Mucosa of stomach (tissue), 1 donor: ENCODE data around the gene IFTAP.

ENCODE experiments used
- H3K27me3 ChIP-seq: one replicate; pipeline ENCODE4 v1.7.0; 2013; ENCODE audit warnings: mild to moderate bottlenecking, low read length; ENCODE audit not compliant: control insufficient read depth, insufficient read depth
- H3K36me3 ChIP-seq: one replicate; pipeline ENCODE4 v1.7.0; 2013; ENCODE audit warnings: low read length; ENCODE audit not compliant: control insufficient read depth, insufficient read depth
- H3K4me1 ChIP-seq: one replicate; pipeline ENCODE4 v1.7.0; 2013; ENCODE audit warnings: mild to moderate bottlenecking, low read length; ENCODE audit not compliant: control insufficient read depth, insufficient read depth
- H3K4me3 ChIP-seq: one replicate; pipeline ENCODE4 v1.7.0; 2013; ENCODE audit warnings: low read length
- H3K9ac ChIP-seq: one replicate; pipeline ENCODE4 v1.7.0; 2013; ENCODE audit warnings: mild to moderate bottlenecking, low read length, moderate library complexity
- H3K9me3 ChIP-seq: one replicate; pipeline ENCODE4 v1.7.0; 2013; ENCODE audit warnings: mild to moderate bottlenecking, low read length, moderate library complexity; ENCODE audit not compliant: control insufficient read depth
- donor health status: Pancreatic carcinoma.

The IFTAP gene

DNA sequence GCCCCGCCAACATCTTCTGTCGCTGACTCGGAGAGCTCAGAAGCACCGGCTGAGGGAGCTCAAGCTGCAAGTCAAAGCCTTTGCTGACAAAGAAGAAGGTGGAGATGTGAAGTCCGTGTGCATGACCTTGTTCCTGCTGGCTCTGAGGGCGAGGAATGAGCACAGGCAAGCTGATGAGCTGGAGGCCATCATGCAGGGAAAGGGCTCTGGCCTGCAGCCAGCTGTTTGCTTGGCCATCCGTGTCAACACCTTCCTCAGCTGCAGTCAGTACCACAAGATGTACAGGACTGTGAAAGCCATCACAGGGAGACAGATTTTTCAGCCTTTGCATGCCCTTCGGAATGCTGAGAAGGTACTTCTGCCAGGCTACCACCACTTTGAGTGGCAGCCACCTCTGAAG is 19.8 kb upstream of the IFTAP start:
- no peaks in the 10 kb centered on the region for H3K27me3 ChIP-seq
- H3K4me1 ChIP-seq: no peaks in the 10 kb centered on the region
- no peaks in the 10 kb centered on the region for H3K9me3 ChIP-seq
- no peaks in the 10 kb centered on the region for H3K36me3 ChIP-seq
- H3K4me3 ChIP-seq: no peak overlapping the region
- no peak overlapping the region for H3K9ac ChIP-seq

DNA sequence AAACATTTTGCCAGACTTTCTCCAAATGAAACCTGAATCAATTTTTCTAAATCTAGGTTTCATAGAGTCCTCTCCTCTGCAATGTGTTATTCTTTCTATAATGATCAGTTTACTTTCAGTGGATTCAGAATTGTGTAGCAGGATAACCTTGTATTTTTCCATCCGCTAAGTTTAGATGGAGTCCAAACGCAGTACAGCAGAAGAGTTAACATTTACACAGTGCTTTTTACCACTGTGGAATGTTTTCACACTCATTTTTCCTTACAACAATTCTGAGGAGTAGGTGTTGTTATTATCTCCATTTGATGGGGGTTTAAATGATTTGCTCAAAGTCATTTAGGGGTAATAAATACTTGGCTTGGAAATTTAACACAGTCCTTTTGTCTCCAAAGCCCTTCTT is 16.9 kb upstream of the IFTAP start:
- Histone ChIP-seq H3K4me1 (no peaks in the 10 kb centered on the region), H3K36me3 (no peaks in the 10 kb centered on the region), H3K27me3 (no peaks in the 10 kb centered on the region), H3K4me3 (no peak overlapping the region), H3K9ac (no peak overlapping the region), H3K9me3 (no peaks in the 10 kb centered on the region)

DNA sequence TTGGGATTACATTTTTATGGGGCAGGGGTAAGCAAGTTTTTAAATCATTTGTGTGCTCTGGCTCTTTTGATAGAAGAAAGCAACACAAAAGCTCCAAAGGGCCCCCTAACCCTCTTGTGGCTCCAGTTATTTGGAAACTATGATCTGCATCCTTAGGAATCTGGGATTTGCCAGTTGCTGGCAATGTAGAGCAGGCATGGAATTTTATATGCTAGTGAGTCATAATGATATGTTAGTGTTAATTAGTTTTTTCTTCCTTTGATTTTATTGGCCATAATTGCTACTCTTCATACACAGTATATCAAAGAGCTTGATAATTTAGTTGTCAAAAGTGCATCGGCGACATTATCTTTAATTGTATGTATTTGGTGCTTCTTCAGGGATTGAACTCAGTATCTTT is 16.4 kb upstream of the IFTAP start:
- Histone ChIP-seq H3K36me3 (no peaks in the 10 kb centered on the region), H3K27me3 (no peaks in the 10 kb centered on the region), H3K4me1 (no peaks in the 10 kb centered on the region), H3K9me3 (no peaks in the 10 kb centered on the region), H3K9ac (no peak overlapping the region), H3K4me3 (no peak overlapping the region)

GRCh38 chr11:36578458-36578857 is 15.8 kb upstream of the IFTAP start:
- Histone ChIP-seq H3K4me1 (no peaks in the 10 kb centered on the region), H3K9ac (no peak overlapping the region), H3K36me3 (no peaks in the 10 kb centered on the region), H3K4me3 (no peak overlapping the region), H3K27me3 (no peaks in the 10 kb centered on the region), H3K9me3 (no peaks in the 10 kb centered on the region)

GRCh38 chr11:36581536-36581935 is 12.8 kb upstream of the IFTAP start:
- Histone ChIP-seq H3K9ac (no peak overlapping the region), H3K9me3 (no peaks in the 10 kb centered on the region), H3K36me3 (no peaks in the 10 kb centered on the region), H3K4me3 (no peak overlapping the region), H3K4me1 (no peaks in the 10 kb centered on the region), H3K27me3 (no peaks in the 10 kb centered on the region)

DNA sequence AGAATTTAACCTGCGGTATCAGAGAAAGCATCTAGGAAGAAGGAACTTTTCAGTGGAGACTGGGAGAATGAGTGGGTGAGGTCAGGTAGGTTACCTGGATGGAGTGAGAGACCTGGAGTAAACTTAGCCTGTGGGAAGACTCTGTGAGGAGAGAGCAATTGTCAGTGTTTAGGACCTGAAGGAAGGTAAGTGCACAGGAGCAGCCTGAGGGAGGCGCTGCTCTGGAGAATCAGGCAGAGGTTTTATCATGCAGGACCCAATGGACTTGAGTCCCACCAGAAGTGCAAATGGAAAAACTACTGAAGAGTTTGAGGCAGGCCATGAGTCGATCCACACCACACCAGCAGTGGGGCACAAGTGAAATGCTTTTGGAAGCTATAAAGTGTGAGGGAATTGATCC is 10.6 kb upstream of the IFTAP start:
- Histone ChIP-seq H3K4me3 (no peak overlapping the region), H3K9me3 (no peaks in the 10 kb centered on the region), H3K4me1 (no peaks in the 10 kb centered on the region), H3K27me3 (no peaks in the 10 kb centered on the region), H3K36me3 (no peaks in the 10 kb centered on the region), H3K9ac (no peak overlapping the region)

GRCh38 chr11:36586543-36586942 is 7.8 kb upstream of the IFTAP start:
- Histone ChIP-seq H3K4me1 (no peaks in the 10 kb centered on the region), H3K9ac (no peak overlapping the region), H3K27me3 (no peaks in the 10 kb centered on the region), H3K4me3 (no peak overlapping the region), H3K36me3 (no peaks in the 10 kb centered on the region), H3K9me3 (no peaks in the 10 kb centered on the region)

DNA sequence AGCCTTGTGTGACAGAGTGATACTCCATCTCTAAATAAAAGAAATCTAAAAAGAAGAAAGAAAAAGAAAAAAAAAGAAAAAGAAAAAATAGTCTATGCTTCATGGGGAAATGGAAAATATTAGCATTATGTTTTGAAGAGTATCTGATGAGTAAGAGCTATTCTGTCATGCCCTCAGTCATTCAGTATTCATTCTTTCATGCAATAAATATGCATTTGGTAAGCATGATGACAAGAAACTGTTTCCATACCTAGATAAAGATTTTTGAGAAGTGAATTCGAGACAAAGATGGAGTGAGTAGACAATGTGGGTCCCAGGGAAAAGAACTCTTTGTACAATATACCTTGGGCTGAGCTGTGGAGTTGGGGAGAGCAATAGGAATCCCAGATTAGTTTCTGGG is 6.2 kb upstream of the IFTAP start:
- Histone ChIP-seq H3K4me1 (no peaks in the 10 kb centered on the region), H3K9ac (no peak overlapping the region), H3K9me3 (no peaks in the 10 kb centered on the region), H3K36me3 (no peaks in the 10 kb centered on the region), H3K4me3 (no peak overlapping the region), H3K27me3 (no peaks in the 10 kb centered on the region)

DNA sequence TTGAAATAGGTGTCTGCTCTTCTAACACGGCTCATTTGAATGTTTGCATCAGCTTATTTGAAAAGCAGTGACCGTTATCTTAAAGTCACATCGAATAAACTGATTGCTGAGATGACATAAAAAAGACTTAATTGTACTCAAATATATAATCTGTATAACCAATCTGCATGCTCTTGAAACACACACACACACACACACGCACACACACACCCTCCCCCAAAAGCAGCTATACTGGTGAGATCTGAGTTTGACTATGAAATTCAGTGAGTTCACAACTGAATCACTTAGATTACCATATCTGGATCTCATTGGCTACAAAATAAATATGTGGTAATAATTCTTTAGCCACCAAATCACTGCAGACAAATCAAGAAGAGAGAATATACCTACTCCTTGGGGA is 3.8 kb upstream of the IFTAP start:
- Histone ChIP-seq H3K4me3 (no peak overlapping the region), H3K9me3 (no peaks in the 10 kb centered on the region), H3K36me3 (no peaks in the 10 kb centered on the region), H3K9ac (no peak overlapping the region), H3K27me3 (no peaks in the 10 kb centered on the region), H3K4me1 (no peaks in the 10 kb centered on the region)

DNA sequence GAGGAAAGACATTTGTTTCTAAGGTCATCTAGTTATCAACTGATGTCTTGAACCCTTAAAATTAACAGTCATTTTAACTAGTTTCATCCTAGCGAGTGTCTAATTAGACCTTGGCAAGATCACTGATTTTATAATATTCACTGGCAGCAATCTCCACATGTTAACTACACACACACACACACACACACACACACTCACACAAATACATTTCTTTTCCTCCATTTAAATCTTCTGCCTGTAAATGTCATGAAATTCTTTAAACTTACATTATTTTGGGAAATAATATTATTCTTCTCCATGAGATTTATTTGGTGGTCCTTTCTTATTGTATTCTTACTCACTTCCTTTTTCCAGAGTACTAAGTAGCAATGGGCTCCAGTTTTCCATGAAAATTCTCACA is 2.9 kb upstream of the IFTAP start:
- H3K4me1 ChIP-seq: no peaks in the 10 kb centered on the region
- H3K4me3 ChIP-seq: no peak overlapping the region
- no peak overlapping the region for H3K9ac ChIP-seq
- no peaks in the 10 kb centered on the region for H3K36me3 ChIP-seq
- no peaks in the 10 kb centered on the region for H3K9me3 ChIP-seq
- H3K27me3 ChIP-seq: no peaks in the 10 kb centered on the region

DNA sequence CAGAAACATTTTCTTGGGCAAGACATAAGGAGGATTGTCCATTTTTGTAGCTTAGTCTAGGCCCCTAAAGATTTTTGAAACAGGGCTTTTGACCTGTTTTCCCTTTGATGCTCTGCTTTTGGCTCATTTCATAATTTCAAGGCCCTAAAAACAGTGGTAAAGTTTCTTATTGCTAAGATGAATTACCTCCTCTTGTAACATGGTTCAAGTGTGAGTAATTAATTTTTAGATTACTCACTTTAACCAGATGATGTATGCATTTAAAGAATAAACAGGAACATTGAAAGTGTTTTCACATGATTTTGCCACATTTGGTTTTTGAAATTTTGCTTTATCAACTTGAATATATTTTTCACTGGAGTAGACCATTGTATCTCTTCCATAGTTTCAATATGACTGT is 2.6 kb downstream of the IFTAP start:
- Histone ChIP-seq H3K4me3 (no peak overlapping the region), H3K27me3 (no peaks in the 10 kb centered on the region), H3K9ac (no peak overlapping the region), H3K9me3 (no peaks in the 10 kb centered on the region), H3K36me3 (no peaks in the 10 kb centered on the region), H3K4me1 (no peaks in the 10 kb centered on the region)

DNA sequence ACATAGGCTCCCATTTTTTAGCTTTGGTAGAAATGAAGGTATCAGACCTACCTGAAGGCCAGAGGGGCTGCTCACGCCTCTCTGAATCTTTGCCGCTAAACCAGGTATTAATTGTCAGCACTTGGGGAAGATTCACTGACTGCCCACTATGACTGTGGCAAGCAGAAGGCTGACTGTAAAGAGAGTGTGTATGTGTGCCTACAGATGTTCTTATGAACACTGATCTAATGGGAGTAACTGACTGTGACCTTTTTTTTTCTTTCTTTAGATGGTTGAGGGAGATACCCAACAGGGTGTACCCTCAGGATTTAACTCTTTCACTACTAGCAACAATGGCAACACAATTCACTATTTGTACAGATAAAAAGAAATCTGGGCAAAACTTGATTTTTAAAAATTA is 3.7 kb downstream of the IFTAP start, which contains the start of gene RAG2:
Gene RAG2, minus strand, starts transcription at position 186 of the 400 bp plus-strand sequence. CDS start 4,068 bp downstream, outside the sequence.
- Histone ChIP-seq H3K9me3 (no peaks in the 10 kb centered on the region), H3K9ac (no peak within 1 kb of the TSS), H3K4me1 (no peaks in the 10 kb centered on the region), H3K27me3 (no peaks in the 10 kb centered on the region), H3K36me3 (no peaks in the 10 kb centered on the region), H3K4me3 (no peak within 1 kb of the TSS)

- Histone ChIP-seq H3K9ac (no peak overlapping the region), H3K4me3 (no peak overlapping the region), H3K36me3 (no peaks in the 10 kb centered on the region), H3K4me1 (no peaks in the 10 kb centered on the region), H3K27me3 (no peaks in the 10 kb centered on the region), H3K9me3 (no peaks in the 10 kb centered on the region)
Observed at GRCh38 chr11:36600180-36600579, 5.9 kb downstream of the IFTAP start.
